NCI-H2196 (cell line): ENCODE data around the gene PHLPP2.
"Not testable (repeated sequence)": the region's sequence is repeated elsewhere in the genome, so short reads cannot be mapped to it uniquely, and the experiment has no call there.

ENCODE experiments used
- DNase-seq: peaks from one replicate; lab custom pipeline; 2025; ENCODE audit not compliant: unreplicated experiment; lab: John Stamatoyannopoulos, UW

Gene PHLPP2

DNA sequence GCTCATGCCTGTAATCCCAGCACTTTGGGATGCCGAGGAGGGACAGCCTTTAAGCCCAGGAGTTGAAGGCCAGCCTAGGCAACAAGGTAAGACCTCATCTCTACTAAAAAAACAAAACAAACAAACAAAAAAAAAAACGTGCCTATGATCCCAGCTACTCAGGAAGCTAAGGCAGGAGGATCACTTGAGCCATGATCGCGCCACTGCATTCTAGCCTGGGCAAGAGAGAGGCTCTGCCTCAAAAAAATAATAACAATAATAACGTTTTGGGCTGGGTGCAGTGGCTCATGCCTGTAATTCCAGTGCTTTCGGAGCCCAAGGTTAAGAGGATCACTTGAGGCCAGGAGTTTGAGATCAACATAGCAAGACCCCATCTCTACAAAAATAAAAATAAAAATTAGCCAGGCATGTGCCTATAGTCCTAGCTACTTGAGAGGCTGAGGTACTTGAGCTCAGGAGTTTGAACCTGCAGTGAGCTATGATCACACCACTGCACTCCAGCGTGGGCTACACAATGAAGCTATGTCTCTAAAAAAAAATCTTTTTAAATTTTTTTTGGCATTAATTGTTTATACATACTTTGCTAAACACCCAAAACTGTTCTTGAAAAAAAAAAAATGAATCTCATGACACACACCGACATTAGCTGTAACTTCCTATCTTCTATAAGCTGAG is 3.3 kb downstream of the PHLPP2 start:
- no peak for DNase-seq

DNA sequence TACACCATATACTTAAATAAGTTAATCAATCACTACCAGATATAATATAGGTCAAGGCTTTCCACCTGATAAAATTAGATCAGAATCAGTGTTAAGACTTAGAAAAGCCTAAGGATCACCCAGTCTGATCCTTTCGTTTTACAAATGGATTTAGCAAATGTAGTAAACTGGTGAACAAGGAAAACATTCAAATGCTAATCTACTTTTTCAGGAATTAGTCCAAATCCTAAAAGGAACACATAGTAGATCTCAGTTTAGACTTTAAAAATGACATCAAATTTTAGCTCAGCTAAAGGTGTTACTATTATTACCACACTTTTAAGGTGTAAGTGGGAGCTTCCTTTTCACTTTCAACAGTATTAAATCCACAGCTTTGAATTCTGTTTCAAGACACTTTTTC is 12.0 kb downstream of the PHLPP2 start:
- DNase-seq: no peak

- no peak for DNase-seq
These were observed 12.7 kb downstream of the PHLPP2 start for GRCh38 chr16:71711789-71712188.

DNA sequence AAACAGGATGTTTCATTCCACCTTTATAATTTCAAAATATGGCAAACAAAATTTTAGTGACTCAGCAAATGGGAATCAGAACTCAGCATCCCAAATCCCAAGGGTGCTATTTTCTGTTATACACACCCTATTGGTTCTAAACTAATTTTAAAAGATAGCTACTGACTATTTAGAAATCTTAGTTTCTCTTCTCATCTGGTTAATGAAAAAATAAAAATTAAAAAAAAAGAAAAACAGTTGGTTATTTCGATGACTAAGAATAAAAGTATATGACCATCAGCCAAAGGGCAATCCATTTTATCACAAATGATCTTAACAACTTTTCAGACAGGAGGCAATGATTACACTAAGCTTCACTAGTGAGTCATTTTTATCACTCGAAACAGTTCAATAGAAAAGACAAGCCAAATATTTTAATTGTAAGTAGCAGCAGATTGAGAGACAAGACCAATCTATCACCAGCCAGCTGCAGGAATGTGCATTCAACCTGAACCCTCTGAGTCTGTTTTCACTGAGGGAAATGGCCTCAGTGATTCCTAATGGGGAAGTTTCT is 15.2 kb downstream of the PHLPP2 start:
- DNase-seq: no peak

DNA sequence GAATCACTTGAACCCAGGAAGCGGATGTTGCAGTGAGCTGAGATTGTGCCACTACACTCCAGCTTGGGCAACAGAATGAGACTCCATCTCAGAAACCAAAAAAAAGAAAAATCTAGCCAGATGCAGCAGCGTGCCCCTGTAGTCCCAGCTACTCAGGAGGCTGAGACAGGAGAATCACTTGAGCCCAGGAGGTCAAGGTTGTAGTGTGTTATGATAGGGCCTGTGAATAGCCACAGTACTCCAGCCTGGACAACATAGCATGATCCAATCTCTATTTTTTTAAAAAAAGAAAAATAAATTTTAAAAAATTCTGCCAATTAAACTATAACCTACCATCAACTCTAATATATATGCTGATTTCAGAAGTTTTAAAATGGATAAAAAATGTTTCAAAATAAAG is 15.8 kb downstream of the PHLPP2 start:
- no peak for DNase-seq

GRCh38 chr16:71707199-71707598 is 17.3 kb downstream of the PHLPP2 start:
- DNase-seq: no peak

- DNase-seq: no peak
These were observed 18.5 kb downstream of the PHLPP2 start for GRCh38 chr16:71706046-71706445.

DNA sequence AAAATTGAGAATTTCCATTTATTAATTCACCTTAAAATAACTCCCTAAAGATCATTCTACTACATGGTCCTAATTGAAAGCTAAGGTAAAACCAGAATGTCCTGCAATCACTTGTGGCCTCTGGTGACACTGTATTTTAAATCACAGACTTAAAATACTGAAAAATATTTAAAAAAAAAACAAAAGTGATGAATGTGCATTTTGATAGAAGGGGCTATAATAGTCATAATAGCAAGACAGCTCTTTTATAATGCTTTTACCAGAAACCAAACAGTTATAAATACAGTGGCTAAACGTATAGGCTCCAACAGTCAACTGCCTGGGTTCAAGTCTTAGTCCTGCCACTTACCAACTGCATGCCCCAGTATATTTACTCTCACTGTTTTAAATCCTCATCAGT is 21.2 kb downstream of the PHLPP2 start:
- no peak for DNase-seq

- DNase-seq: no peak
These were observed 23.7 kb downstream of the PHLPP2 start for GRCh38 chr16:71700831-71701230.

- no peak for DNase-seq
These were observed 26.0 kb downstream of the PHLPP2 start for GRCh38 chr16:71698491-71698890.

GRCh38 chr16:71693164-71693563 is 31.3 kb downstream of the PHLPP2 start:
- DNase-seq: no peak

- no peak for DNase-seq
These were observed 34.6 kb downstream of the PHLPP2 start for GRCh38 chr16:71689901-71690300.

DNA sequence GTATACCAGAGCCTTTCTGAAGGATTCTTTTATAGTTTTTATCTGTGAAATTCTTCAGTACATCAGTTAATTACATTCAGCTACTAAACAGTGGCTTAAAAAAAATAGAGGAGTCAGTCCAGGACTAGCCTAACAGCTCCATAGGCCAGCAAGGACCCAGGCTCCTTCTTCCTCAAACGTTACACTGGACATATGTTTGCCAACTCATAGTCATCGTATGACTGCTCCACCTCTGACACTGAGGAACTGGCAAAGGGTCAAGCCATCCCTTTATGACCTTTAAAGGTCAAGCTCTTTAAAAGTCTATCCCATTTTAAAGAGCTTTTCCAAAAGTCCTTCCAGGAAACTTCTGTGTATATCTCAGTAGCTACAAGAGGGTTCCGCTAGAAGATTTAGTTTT is 36.6 kb downstream of the PHLPP2 start:
- DNase-seq: no peak

DNA sequence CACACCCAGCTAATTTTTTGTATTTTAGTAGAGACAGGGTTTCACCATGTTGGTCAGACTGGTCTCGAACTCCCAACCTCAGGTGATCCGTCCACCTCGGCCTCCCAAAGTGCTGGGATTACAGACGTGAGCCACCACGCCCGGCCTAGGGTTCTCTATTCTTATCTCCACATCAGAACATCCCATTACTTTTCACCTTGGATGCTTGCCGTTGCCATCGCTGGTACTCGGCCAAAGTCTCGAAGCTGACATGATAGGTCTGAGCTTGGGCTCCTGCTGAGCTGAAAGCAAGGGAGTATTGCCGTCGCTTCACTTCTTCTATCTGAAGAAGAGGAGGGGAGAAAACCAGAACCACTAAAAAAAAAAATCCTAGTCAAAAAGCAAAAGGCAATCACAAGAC is 40.2 kb downstream of the PHLPP2 start:
- not testable (repeated sequence) for DNase-seq

DNA sequence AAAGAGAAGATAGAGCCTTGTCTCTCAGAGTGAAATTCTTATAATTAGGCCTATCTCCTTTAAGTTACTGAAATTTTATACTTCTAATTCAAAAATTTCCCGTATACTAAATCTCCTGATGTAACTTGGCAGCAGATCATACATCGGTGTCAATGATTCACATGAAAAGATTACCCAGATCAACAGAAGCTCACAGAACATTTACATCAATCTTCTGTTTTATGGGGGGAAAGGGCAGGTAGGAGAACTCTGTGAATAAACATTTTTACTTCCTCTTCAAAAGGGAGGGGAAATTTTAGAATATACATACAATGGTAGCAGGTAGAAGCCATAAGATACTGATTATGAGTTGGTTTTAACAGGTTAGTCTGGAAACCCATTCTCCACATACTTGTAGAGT is 43.1 kb downstream of the PHLPP2 start:
- DNase-seq: no peak

DNA sequence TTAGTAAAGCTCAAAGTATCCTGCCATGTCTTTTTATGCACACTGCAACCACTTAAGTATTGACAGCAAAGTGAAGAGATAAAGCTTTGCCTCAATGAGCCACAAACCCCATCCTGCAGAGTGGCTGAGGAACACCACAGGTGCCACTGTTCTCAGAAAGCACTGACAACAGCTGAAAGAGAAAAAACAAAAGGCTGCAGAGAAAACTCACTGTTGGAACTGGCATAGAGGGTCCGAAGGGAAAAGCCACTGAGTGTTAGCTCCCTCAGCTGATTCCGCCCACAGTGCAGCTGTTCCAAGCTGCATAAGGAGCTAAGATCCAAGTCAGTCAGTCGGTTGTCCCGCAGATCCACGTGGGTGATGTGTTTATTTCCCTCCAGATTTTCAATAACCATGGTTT is 48.3 kb downstream of the PHLPP2 start:
- no peak for DNase-seq

GRCh38 chr16:71675380-71675779 is 49.1 kb downstream of the PHLPP2 start:
- no peak for DNase-seq

- no peak for DNase-seq
These were observed 50.3 kb downstream of the PHLPP2 start for GRCh38 chr16:71674229-71674628.

DNA sequence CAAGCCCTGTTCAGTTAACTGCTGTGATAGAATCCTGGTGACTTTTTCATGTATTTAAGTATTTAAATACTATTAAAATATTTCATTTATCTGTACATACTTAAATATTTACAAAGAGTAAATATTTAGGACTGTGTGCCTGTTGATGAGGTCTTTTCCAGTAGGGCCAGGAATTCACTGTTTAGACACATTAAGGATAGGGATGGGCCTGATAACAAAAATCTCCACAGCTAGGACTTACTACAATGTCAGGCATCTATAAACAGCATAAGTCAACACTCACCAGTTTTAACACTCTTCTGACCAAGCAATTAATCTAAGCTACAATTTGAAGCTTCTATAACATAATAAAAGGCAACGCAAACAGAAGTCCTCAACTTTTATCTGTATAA is 50.9 kb downstream of the PHLPP2 start:
- DNase-seq: no peak

DNA sequence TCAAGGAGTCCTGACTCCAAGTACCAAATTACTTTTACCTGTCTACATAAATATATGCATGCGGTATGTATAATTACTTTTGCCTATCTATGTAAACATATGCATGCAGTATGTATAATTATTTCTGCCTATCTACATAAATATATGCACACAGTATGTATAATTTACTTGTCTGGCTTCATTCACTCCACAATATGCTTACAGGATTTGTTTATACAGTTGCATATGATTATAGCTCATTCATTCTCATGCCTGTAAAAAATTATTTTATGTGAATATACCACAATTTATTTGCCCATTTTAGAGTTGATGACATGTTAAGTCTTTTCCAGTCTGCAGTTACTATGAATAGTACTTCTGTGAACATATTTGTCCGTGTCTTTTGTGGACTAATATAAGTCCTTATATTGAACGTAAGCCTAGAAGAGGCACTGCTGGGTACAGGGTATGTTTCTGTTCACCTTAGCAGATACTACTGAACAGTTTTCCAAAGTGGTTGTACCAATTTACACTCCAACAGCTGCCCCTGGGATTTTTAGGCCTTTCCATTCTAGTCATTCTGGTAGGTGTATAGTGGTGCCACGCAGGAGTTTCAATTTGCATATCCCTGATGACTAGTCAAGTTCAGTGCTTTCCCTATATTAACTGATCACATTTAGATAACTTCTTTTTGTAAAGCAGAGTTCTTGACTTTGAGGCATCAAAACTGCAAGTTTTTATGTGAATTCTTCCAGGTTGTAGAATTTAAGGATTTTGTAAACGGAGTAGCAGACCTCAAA is 51.5 kb downstream of the PHLPP2 start:
- no peak for DNase-seq

- no peak for DNase-seq
These were observed 52.4 kb downstream of the PHLPP2 start for GRCh38 chr16:71672125-71672524.

- DNase-seq: no peak
These were observed 53.3 kb downstream of the PHLPP2 start for GRCh38 chr16:71671165-71671564.
